NCI-H1436 treated with DMSO at 0.1 percent for 48 hours (cell line): ENCODE data around the gene FKBP2.

Source experiments
- DNase-seq: peaks from one replicate; lab custom pipeline; 2025; lab: John Stamatoyannopoulos, UW

Gene FKBP2

DNA sequence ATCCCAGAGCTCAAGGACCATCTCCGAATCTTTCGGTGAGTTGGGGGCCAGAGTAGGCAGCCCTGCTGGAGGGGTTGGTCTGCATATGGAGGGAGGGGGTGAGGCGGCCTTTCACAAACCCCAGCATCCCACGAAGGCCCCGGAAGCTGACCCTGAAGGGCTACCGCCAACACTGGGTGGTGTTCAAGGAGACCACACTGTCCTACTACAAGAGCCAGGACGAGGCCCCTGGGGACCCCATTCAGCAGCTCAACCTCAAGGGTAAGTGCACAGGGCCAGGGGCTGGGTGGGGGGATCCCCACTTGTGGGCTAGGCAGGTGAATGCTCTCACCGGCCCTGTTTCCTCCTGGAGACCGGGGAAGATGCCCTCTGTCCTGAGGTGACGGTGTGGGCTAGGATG is 21.1 kb upstream of the FKBP2 start:
- DNase-seq: no peak

DNA sequence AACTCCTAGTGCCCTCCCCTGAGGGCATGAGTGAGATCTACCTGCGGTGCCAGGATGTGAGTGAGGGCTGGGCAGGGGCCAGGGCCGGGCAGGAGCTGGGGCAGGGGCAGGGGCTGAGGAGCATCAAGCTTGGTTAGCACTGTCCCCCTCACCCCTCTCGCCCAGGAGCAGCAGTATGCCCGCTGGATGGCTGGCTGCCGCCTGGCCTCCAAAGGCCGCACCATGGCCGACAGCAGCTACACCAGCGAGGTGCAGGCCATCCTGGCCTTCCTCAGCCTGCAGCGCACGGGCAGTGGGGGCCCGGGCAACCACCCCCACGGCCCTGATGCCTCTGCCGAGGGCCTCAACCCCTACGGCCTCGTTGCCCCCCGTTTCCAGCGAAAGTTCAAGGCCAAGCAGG is 20.6 kb upstream of the FKBP2 start:
- DNase-seq: no peak

DNA sequence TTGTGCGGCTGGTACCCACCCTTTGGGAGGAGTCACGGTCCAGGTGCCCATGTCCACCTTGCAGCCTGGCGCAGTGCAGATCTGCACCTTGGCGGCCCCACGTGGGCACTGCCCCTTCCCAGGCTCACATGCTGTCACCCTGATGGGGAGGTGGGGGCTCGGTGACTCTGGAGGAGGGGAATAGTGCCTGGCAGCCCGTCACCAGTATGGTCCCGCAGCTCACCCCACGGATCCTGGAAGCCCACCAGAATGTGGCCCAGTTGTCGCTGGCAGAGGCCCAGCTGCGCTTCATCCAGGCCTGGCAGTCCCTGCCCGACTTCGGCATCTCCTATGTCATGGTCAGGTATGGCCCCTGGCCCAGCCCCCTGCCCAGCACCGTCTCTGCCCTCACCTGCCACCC is 20.1 kb upstream of the FKBP2 start:
- no peak for DNase-seq

DNA sequence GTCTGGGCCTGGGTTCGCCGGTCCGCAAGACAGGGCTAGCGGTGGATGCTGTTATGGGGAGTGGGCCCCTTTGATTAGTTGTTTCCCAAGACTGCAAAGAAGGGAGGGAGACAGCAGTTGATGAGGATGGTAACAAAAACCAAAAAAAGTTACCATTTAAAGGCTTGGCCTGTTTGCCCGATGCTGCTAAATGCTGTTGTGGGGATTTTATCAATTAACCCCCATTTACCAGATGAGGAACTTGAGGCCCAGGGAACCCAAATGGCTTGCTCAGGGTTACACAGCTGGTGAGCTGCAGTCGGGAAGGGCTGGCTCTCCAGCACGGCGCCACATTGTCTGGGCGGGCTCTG is 18.3 kb upstream of the FKBP2 start:
- no peak for DNase-seq

DNA sequence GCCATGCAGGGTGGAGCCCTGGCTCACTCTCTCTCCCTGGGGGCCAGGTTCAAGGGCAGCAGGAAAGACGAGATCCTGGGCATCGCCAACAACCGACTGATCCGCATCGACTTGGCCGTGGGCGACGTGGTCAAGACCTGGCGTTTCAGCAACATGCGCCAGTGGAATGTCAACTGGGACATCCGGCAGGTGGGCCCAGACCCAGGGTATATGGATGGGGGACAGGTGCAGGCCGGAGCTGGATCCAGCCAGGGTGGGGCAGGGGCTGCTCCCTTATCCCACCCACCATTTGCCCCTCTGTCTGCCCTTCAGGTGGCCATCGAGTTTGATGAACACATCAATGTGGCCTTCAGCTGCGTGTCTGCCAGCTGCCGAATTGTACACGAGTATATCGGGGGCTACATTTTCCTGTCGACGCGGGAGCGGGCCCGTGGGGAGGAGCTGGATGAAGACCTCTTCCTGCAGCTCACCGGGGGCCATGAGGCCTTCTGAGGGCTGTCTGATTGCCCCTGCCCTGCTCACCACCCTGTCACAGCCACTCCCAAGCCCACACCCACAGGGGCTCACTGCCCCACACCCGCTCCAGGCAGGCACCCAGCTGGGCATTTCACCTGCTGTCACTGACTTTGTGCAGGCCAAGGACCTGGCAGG is 17.8 kb upstream of the FKBP2 start:
- DNase-seq: no peak

DNA sequence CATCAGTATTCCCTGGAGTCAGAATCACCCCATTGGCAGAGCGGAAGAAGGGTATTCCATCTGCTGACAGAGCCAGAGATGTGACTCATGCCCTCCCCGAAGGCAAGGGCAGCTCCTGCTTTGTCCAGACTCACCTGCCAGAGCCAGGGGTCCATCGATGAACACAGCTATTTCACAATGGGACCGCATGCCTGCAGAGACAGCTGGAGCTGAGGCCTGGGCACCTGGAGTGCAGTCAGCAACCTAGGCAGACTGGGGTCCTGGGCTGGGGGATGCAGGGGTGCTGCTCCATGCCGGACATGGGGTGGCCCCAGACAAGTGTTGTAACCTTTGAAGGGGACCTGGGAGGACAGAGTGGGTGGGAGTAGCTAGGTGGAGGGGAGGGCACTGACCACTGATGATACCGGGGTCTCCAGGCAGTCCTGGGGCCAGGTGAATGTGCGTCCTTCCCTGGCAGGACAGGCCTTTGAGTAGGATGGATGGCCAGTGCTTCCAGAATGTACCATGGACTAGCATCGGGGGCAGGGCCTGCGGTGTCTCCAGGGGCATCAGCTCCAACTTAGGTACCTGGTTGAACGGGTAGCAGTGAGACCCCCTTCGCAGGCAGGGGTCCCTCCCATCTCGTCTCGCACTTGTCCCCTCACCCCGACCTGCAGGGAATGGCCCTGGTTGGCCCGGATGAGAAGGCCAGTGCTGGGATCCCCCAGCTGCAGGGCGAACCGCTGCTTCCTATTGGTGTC is 16.6 kb upstream of the FKBP2 start:
- DNase-seq: no peak

DNA sequence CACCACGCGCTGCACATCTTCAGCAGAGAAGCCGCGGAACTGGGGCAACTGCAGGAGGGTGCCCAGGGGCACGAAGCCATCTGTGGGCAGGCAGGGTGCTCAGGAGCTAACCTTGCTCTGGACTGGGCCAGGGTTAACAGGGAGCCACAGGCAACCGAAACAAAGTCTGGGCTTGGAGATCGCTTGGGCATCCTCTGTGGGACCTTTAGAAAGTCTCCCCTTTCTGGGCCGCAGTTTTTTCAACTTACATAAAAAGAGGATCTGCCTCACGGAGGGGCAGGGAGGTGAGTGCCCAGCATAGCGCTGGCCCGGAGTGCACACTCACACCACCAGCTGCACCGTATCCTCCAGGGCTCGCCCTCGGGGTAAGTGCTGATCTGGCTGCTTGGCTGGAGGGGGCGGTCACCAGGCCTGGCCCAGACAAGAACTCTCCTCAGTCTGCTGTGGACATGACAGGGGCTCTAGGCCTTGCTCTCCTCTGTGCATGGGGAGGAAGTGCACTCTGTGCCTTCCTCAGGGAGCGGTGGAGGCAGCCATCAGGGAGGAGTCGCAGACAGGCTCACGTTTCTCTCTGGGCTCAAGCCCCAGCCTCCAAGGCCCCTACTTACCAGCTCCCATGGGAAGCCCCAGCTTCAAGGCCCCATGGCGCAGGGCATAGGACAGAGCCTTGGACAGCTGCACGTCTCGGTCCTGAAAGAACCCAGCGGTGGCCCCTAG is 15.8 kb upstream of the FKBP2 start:
- no peak for DNase-seq

DNA sequence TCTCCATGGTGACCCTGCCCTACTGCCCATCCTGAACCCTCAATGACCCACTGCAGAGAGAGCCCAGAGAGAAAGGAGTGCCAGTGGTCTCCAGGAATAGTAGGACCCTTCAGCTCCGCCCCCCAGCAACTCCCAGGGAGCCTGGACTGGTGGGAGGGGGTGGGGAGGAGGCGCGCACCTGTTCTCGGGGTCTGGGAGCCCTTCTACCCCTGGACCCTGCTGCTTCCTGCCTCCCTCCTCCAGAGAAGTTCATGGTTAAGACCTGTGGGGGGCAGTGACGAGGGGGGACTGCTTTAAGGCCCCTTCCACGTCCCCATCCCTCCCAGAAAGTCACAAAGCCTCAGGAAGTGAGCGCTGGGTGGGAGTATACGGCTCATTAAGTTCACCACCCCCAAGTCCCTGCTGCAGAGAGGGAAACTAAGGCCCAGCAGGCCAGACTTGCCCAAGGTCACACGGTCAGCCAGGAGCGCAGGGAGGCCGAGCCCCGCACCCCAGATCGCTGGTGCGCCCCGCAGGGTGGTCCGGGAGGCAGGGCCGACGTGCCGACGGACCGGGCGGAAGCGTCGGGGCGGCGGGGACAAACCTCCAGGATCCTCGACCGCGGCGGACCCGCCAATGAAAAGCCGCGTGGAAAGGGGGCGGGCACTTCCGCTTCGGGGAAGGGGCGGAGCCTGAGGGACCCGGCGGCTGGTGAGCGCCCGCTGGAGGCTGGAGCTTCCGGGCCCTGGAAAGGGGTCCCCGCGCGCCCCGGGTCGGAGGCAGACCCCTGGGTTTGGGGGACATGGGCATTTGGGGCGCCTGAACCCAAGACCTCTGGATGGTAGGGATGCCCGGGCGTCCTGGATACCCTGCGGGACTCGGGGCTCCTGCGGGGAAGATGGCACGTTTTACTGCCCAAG is 15.0 kb upstream of the FKBP2 start, which contains the start of the genes NUDT22 and TRPT1:
TSS of gene NUDT22 (plus strand) at position 667 of the 899 bp plus-strand sequence. CDS start 379 bp downstream, outside the sequence.
TSS of gene TRPT1 (minus strand) at position 579 of the 899 bp plus-strand sequence. CDS start at position 253, 326 bp downstream.
- no peak for DNase-seq

DNA sequence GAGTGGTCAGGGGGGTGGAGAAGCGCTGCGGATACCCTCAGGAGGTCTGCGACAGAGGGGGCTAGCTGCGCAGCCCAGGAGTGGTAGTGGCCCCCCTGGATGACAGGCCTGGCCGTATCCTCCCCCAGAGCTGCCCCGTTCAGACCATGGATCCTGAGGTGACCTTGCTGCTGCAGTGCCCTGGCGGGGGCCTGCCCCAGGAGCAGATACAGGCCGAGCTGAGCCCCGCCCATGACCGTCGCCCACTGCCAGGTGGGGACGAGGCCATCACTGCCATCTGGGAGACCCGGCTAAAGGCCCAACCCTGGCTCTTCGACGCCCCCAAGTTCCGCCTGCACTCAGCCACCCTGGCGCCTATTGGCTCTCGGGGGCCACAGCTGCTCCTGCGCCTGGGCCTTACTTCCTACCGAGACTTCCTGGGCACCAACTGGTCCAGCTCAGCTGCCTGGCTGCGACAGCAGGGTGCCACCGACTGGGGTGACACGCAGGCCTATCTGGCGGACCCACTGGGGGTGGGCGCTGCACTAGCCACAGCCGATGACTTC is 14.3 kb upstream of the FKBP2 start:
- DNase-seq: no peak

DNA sequence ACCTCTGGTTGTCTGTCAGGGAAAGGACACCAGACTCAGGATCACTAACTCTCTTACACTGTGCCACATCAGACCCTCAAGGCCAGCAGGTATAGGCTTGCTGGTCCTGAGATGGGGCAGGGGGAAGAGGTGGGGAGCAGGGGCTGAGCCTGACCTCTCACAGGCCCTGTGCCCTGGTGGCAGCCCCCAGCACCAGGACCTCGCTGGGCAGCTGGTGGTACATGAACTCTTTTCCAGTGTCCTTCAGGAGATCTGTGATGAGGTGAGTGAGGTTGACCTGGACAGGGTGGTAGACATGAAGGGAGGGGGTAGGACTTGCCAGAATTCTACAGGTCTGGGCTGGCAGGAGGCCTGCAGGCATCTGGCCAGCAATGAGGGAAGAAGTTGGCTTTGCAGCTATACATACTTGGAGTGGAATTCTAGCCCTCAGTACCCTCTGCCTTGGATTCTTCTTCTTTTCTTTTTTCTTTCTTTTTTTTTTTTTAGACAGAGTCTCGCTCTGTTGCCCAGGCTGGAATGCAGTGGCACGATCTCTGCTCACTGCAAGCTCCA is 13.4 kb upstream of the FKBP2 start:
- no peak for DNase-seq

DNA sequence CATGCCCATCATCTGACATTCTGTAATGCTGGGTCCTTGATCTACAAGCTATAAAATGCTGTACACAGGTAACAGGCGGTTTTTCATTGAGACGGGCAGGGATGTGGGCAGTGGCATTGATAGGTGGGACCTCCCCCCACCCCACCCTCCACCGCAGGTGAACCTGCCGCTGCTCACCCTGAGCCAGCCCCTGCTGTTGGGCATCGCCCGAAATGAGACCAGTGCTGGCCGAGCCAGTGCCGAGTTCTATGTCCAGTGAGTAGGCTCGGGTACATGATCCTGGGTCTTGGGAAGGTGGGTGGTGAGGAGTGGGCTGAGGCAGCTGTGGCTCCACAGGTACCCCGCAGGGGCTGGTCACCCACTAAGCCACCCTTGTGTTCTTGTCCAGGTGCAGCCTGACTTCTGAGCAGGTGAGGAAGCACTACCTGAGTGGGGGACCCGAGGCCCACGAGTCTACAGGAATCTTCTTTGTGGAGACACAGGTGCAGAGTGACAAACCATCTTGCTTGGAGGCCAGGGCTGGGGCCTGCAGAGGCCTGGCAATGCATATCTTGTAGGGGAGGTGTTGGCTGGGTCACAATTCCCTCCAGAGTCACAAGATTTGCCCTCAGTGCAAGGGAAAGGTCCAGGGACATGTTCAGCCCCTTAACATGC is 11.7 kb upstream of the FKBP2 start:
- DNase-seq: no peak

DNA sequence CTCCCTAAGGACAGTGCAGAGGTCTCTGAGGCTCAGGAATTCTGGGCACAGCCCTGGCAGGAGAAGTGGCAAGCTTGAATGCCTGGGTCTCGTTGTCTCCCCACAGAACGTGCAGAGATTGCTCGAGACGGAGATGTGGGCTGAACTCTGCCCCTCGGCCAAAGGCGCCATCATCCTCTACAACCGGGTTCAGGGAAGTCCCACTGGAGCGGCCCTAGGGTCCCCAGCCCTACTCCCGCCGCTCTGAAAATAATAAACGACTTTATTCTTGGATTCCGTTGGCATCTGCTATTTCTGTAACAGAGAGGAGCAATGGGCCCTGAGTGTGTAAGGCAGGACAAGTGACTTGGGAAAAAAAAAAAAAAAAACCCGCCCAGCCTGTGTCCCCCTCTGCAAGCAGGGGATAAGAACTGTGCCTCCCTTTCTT is 11.1 kb upstream of the FKBP2 start:
- no peak for DNase-seq

DNA sequence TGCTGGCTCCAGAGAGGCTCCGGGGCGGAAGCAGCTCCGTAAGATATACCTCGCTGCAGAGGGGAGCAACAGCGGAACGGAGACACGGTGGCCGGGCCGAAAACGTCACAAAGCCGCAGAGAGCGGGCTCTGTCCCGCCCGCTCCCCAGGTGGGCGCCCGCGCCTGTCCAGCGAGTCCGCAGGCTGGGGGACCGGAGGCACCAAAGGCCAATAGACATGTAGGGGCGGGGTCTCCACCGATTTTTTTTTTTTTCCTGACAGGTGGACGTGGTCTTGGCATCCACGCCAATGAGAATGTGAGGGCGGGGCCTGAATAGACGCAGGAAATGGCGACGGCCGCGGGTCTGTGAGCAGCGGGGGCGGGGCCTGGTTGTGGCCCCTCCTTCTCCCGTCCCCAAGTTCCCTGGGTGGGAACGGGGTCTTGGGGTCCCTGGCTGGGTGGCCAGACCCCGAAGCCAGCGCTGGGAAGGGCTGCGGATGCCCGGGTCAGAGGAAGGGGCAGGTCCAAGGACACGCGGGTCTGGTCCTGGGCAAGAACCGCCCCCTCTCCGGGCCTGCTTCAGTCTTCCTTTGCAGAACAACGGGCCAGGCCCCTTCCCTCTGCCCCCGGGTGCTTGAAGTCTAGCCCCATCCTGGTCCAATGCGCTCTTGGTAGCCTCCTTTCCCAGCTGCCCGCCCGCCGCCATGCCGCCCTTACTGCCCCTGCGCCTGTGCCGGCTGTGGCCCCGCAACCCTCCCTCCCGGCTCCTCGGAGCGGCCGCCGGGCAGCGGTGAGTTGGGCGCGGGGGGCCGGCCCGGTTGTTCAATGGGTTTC is 10.5 kb upstream of the FKBP2 start, which contains the start of gene DNAJC4:
TSS of gene DNAJC4 (plus strand) at position 378 of the 814 bp plus-strand sequence. CDS start at position 685, 307 bp downstream.
- peak; percentile 67 for DNase-seq

DNA sequence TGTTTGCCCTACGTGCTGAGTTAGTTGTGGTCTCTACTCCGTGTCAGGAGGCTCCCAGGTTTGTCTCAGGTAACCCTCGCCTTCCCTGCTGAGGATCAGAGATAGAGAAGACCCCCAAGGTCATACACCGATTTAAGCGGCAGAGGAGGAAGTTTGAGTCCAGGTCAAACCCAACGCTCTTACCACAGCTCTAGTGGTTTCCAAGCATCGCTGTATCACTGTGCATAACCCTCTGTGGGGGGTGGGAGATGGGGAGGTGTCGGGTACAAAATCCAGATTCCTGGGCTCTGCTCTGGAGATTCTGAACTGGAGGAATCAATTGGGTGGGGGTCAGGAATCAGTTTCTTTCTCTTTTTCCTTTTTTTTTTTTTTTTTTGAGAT is 9.9 kb upstream of the FKBP2 start:
- DNase-seq: no peak

DNA sequence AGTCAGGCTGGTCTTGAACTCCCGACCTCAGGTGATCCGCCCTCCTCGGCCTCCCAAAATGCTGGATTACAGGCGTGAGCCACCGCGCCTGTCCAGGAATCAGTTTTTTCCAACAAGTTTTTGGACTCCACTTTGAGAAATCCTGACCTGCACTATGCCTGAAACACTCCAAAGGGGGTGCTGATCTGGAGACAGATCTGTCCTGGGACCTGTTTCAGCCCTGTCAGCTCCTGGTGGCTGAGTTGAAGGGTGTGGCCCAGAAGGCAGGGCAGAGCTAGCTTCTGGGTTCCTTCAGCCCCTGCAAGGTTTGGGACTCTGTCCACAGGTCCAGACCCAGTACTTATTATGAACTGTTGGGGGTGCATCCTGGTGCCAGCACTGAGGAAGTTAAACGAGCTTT is 9.3 kb upstream of the FKBP2 start:
- no peak for DNase-seq

DNA sequence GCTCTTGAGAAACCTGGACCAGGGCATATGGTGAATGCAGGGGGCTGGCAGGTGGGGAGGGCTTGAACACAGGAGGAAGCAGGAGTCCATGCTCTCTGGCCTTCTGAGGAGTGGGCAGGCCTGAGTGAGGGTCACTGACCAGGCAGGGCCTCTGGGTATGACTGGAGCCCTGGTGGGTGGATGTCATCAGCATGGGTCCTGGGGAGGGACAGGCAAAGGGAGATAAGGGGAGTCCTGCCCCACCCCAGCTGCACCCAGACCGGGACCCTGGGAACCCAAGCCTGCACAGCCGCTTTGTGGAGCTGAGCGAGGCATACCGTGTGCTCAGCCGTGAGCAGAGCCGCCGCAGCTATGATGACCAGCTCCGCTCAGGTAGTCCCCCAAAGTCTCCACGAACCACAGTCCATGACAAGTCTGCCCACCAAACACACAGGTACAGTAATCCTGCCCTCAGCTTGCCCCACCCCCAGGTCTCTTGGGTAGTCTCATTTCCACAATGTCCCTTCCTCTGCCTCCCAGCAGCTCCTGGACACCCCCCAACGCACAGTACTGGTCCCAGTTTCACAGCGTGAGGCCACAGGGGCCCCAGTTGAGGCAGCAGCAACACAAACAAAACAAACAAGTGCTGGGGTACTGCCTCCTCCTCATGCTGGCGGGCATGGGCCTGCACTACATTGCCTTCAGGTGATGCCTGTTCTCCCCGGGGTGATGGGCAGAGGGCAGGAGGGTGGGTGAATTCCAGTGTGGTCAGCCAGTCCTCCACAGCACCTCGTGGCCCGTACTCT is 8.5 kb upstream of the FKBP2 start:
- DNase-seq: no peak

DNA sequence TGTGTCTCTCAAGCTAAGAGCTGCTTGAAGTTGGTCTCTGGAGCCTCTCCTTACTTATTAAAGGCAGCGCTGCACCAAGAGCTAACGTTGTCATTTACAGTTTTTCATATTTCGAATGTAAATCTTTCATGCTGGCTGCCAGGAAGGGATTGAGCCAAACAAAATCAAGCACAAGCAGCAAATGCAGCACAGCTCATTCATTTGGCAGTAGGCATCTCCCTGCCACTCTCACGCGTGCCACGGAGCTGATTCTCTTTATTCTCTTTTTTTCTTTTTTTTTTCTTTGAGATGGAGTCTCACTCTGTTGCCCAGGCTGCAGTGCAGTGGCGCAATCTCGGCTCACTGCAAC is 8.0 kb upstream of the FKBP2 start:
- DNase-seq: no peak

DNA sequence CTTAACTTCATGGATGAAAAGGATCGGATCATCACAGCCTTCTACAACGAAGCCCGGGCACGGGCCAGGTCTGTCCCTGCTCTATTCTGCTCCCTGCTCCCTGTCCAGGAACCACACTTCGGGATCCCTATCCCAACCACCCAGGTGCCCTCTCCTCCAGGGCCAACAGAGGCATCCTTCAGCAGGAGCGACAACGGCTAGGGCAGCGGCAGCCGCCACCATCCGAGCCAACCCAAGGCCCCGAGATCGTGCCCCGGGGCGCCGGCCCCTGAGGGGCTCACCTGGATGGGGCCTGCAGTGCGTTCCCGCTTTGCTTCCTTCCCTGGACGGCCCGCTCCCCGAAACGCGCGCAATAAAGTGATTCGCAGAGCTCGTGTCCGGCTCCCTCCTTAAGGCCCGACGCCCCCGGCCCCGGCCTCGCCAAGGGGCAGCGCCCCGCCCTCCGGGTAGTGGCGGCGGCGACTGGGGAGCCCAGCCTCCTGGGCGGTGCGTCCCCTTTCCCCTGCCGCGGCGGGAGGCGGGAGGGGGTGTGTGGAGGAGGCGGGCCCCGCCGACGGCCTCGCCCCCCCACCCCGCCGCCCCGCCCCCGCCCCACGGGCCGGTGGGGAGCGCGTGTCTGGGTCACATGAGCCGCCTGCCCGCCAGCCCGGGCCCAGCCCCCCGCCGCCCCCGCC is 6.8 kb upstream of the FKBP2 start, which contains the start of gene VEGFB:
TSS of gene VEGFB (plus strand) at position 672 of the 674 bp plus-strand sequence. CDS start 250 bp downstream, outside the sequence.
- DNase-seq: no peak
